Spleen (tissue), 11 donors: ENCODE data around the gene CD99. TPM values are rescaled to one million over a fixed set of nuclear protein-coding genes. Genes with fewer than 3 reads are reported as not detected.
A peak's percentile ranks its signal among the peaks of the same experiment; 100 is the strongest.
"Not testable (repeated sequence)": the region's sequence is repeated elsewhere in the genome, so short reads cannot be mapped to it uniquely, and the experiment has no call there.

ENCODE experiments used
- DNase-seq: peaks from one replicate; pipeline ENCODE4 v3.0.0-alpha.2; 2020
- H3K27ac ChIP-seq, 8 donors: fragments of 200-600 bp; sonication (generic) in 7 of 8; 1 replicate in 4 of 8; 2 replicates in 4 of 8; pipeline versions ENCODE4 v1.5.0 to v1.8.0; 2016 to 2021; ENCODE audit warnings: inconsistent platforms in 4 of 8, mild to moderate bottlenecking in 4 of 8, moderate library complexity in 1 of 8
- H3K27me3 ChIP-seq, 7 donors: fragments of 200-600 bp; sonication (generic) in 6 of 7; replicated peaks in 1 of 7; 1 replicate in 4 of 7; 2 replicates in 3 of 7; pipeline versions ENCODE4 v1.5.0 to v1.8.0; 2016 to 2021; ENCODE audit warnings: inconsistent platforms in 3 of 7, mild to moderate bottlenecking in 1 of 7
- H3K36me3 ChIP-seq, 6 donors: fragments of 200-600 bp; sonication (generic) in 5 of 6; 1 replicate in 4 of 6; 2 replicates in 2 of 6; pipeline versions ENCODE4 v1.5.0 to v1.8.0; 2016 to 2021; ENCODE audit warnings: inconsistent platforms in 2 of 6
- H3K4me1 ChIP-seq, 6 donors: fragments of 200-600 bp; sonication (generic) in 5 of 6; 1 replicate in 3 of 6; 2 replicates in 3 of 6; pipeline versions ENCODE4 v1.5.0 to v1.8.0; 2016 to 2021; ENCODE audit warnings: inconsistent platforms in 3 of 6
- H3K4me3 ChIP-seq, 8 donors: fragments of 200-600 bp; sonication (generic) in 7 of 8; 1 replicate in 4 of 8; 2 replicates in 4 of 8; pipeline versions ENCODE4 v1.5.0 to v1.8.0; 2016 to 2021; ENCODE audit warnings: inconsistent platforms in 4 of 8, mild to moderate bottlenecking in 4 of 8, moderate library complexity in 2 of 8
- H3K9me3 ChIP-seq, 8 donors: fragments of 200-600 bp; sonication (generic) in 7 of 8; 1 replicate in 4 of 8; 2 replicates in 4 of 8; pipeline versions ENCODE4 v1.5.0 to v1.8.0; 2016 to 2021; ENCODE audit warnings: inconsistent platforms in 4 of 8
- CTCF ChIP-seq, 11 experiments: fragments of 200-600 bp in 7 of 11; fragments of 450-650 bp in 4 of 11; sonication (generic) in 4 of 11; IDR thresholded peaks in 8 of 11; conservative IDR thresholded peaks in 3 of 11; 1 replicate in 7 of 11; 2 replicates in 4 of 11; pipeline versions ENCODE4 v1.4.0 to v1.8.0; 2016 to 2021; ENCODE audit warnings: antibody characterized with exemption in 11 of 11, inconsistent platforms in 4 of 11, mild to moderate bottlenecking in 1 of 11
- POLR2A ChIP-seq, 3 donors: fragments of 450-650 bp; IDR thresholded peaks; one replicate each; pipeline ENCODE4 v1.5.1; 2017; ENCODE audit warnings: antibody characterized with exemption in 3 of 3, mild to moderate bottlenecking in 1 of 3
- POLR2AphosphoS5 ChIP-seq, 3 donors: sonication (generic); formaldehyde crosslinking; IDR thresholded peaks; one replicate each; pipeline ENCODE4 v1.5.1; 2017; ENCODE audit warnings: antibody characterized with exemption in 3 of 3
- WGBS, 5 donors: extraction: QIAGEN DNeasy Blood & Tissue Kit in 3 of 5; methylation state at CpG; one replicate each; pipeline versions ENCODE4 v1.1.5 to v1.1.7; 2013 to 2018; 5-methylcytosine and 5-hydroxymethylcytosine counted together
- intact Hi-C: fragments of 100-400 bp; cut with DNase I; formaldehyde crosslinking; loops from one replicate; pipeline ENCODE4 v1.15.0; 2023; ENCODE audit warnings: low total_unique reads
- polyA plus RNA-seq, 3 donors: library from polyadenylated mRNA; stranded (reverse); fragments of 200-250 nt; gene quantifications; one replicate each; pipeline ENCODE4 v1.2.1, GENCODE V29; 2013
- total RNA-seq, 7 donors: library from RNA; depleted of rRNA in 3 of 7; stranded (reverse); fragments of >200 nt in 3 of 7; fragmentation: NEBNext Ultra II Directional in 4 of 7; extraction: Animal tissue kit (Norgen Biotek cat#: 25700) in 4 of 7; gene quantifications; one replicate each; pipeline versions ENCODE4 v1.1.0 to v1.2.1, GENCODE V29; 2016 to 2021
- donor health status: healthy with polysubstance abuse.
- donor health status: DM: no; HTN: no; CAD: no; lungs with moderate emphysema.
- donor health status: DM: no; HTN: no; CAD: no.
- donor health status: Bipolar disorder and iron deficiency.
- donor health status: healthy.
- donor health status: DM: no; HTN: no; CAD: no.
- donor health status: DM: yes; HTN: yes; CAD: no.

CD99 gene
- total and polyA plus RNA-seq, 10 donors = 101 to 316 (median 181) TPM

DNA sequence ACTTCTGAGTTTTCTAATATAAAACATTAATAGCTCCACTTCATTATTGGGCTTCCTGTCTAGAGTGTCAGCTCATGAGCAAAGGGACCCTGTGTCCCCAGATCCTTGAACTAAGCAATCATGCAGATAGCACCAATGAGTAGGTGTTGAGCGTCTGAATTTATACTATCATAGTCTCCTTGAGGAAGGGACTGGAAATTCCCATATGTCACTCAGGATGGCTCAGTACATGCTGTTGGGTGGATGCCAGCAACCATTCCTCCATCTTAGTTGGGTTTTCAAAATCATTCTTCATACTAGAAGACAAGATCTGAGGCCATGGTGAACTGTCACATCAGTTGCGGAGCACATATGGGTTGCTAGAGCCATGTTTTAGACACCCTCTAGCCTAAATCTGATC lies 27.7 kb downstream of the CD99 start:
- WGBS, 5 donors = 93 to 100% (median 97%) methylated on average over 2 of the region's 2 CpGs
- intact Hi-C loops = no loop called here
- H3K9me3 ChIP-seq = no peaks in the 10 kb centered on the region
- H3K27ac ChIP-seq = no peak overlapping the region
- TF ChIP-seq POLR2AphosphoS5 (IDR thresholded peaks at IDR 0.05) = no peak
- no peak for TF ChIP-seq CTCF (IDR thresholded peaks at IDR 0.05 in 8 of 11, conservative IDR thresholded peaks at IDR 0.05 in 3 of 11)
- no peak overlapping the region for H3K4me3 ChIP-seq
- no peak for DNase-seq
- H3K27me3 ChIP-seq = no peaks in the 10 kb centered on the region
- peaks cover 4 to 96% (median 59%) of the 10 kb centered on the region in 6 donors for H3K36me3 ChIP-seq
- peaks cover 0 to 14% (median 2%) of the 10 kb centered on the region in 6 donors for H3K4me1 ChIP-seq

GRCh38 chrX:2719774-2720447 lies 28.8 kb downstream of the CD99 start:
- WGBS, 5 donors = 92 to 97% (median 95%) methylated on average over 10 of the region's 10 CpGs

GRCh38 chrX:2723286-2723879 lies 32.3 kb downstream of the CD99 start:
- intact Hi-C loops = no loop called here
- Histone ChIP-seq H3K4me3 (no peak overlapping the region), H3K4me1 (no peaks in the 10 kb centered on the region), H3K9me3 (no peaks in the 10 kb centered on the region), H3K27me3 (no peaks in the 10 kb centered on the region), H3K36me3 (peaks cover 4 to 100% (median 81%) of the 10 kb centered on the region in 6 donors), H3K27ac (no peak overlapping the region)
- 85 to 93% (median 90%) methylated on average over 20 of the region's 20 CpGs for WGBS, 5 donors
- peak in 1 of 3 donors; percentile 51 for TF ChIP-seq POLR2AphosphoS5 (IDR thresholded peaks at IDR 0.05)
- TF ChIP-seq CTCF (IDR thresholded peaks at IDR 0.05 in 8 of 11, conservative IDR thresholded peaks at IDR 0.05 in 3 of 11) = no peak
- no peak for DNase-seq

More at GRCh38 chrX:2719774-2720447, 28.8 kb downstream of the CD99 start:
- Histone ChIP-seq H3K36me3 (peaks cover 4 to 100% (median 66%) of the 10 kb centered on the region in 6 donors), H3K27ac (no peak overlapping the region), H3K9me3 (no peaks in the 10 kb centered on the region), H3K27me3 (no peaks in the 10 kb centered on the region), H3K4me3 (no peak overlapping the region), H3K4me1 (peaks cover 0 to 4% (median 0%) of the 10 kb centered on the region in 6 donors)
- TF ChIP-seq CTCF (IDR thresholded peaks at IDR 0.05 in 8 of 11, conservative IDR thresholded peaks at IDR 0.05 in 3 of 11) (no peak), POLR2AphosphoS5 (IDR thresholded peaks at IDR 0.05) (no peak), POLR2A (IDR thresholded peaks at IDR 0.05) (no peak)
- DNase-seq = no peak
- intact Hi-C loops = no loop called here

- 88 to 91% (median 90%) methylated on average over 11 of the region's 11 CpGs for WGBS, 5 donors
- H3K9me3 ChIP-seq, H3K27me3 ChIP-seq, DNase-seq, H3K4me1 ChIP-seq, H3K27ac ChIP-seq, intact Hi-C loops, H3K4me3 ChIP-seq: not testable (repeated sequence)
- peaks cover 4 to 100% (median 72%) of the 10 kb centered on the region in 6 donors for H3K36me3 ChIP-seq
These were observed 36.2 kb downstream of the CD99 start for GRCh38 chrX:2727264-2727663.
